Ishikawa (cell line): ENCODE measurements around the gene STAC3.

ENCODE experiments used
- CEBPB ChIP-seq: IDR thresholded peaks from 2 replicates; pipeline ENCODE4 v1.6.1; 2012
- CREB1 ChIP-seq: IDR thresholded peaks from 2 replicates; pipeline ENCODE4 v1.6.1; 2012; ENCODE audit warnings: low read depth
- EGR1 ChIP-seq: IDR thresholded peaks from 2 replicates; pipeline ENCODE4 v1.6.1; 2012
- EP300 ChIP-seq: IDR thresholded peaks from 2 replicates; pipeline ENCODE4 v1.6.1; 2012; ENCODE audit warnings: borderline replicate concordance
- FOXM1 ChIP-seq: IDR thresholded peaks from 2 replicates; pipeline ENCODE4 v1.6.1; 2012; ENCODE audit warnings: low read depth, borderline replicate concordance
- MAX ChIP-seq: IDR thresholded peaks from 2 replicates; pipeline ENCODE4 v1.6.1; 2012
- NFIC ChIP-seq: IDR thresholded peaks from 2 replicates; pipeline ENCODE4 v1.6.1; 2012
- RAD21 ChIP-seq: IDR thresholded peaks from 2 replicates; pipeline ENCODE4 v1.6.1; 2012; ENCODE audit warnings: low read depth
- REST ChIP-seq: IDR thresholded peaks from 2 replicates; pipeline ENCODE4 v1.6.1; 2012; ENCODE audit warnings: low read depth, mild to moderate bottlenecking
- TAF1 ChIP-seq: IDR thresholded peaks from 2 replicates; pipeline ENCODE4 v1.6.1; 2012; ENCODE audit warnings: low read depth, mild to moderate bottlenecking
- TCF12 ChIP-seq: IDR thresholded peaks from 2 replicates; pipeline ENCODE4 v1.6.1; 2012; ENCODE audit warnings: low read depth
- TEAD4 ChIP-seq: IDR thresholded peaks from 2 replicates; pipeline ENCODE4 v1.6.1; 2012
- USF1 ChIP-seq: IDR thresholded peaks from 2 replicates; pipeline ENCODE4 v1.6.1; 2012
- YY1 ChIP-seq: IDR thresholded peaks from 2 replicates; pipeline ENCODE4 v1.6.1; 2012; ENCODE audit warnings: low read depth
- ZBTB7A ChIP-seq: IDR thresholded peaks from 2 replicates; pipeline ENCODE4 v1.6.1; 2012; ENCODE audit warnings: low read depth

Gene STAC3

GRCh38 chr12:57266681-57267080 lies 15.7 kb upstream of the STAC3 start:
- TF ChIP-seq TAF1 (no peak), CEBPB (no peak), NFIC (no peak), EP300 (no peak), EGR1 (no peak), ZBTB7A (no peak), FOXM1 (no peak), RAD21 (no peak), USF1 (no peak), YY1 (no peak), CREB1 (no peak), REST (no peak), MAX (no peak), TCF12 (no peak), TEAD4 (no peak)

- TF ChIP-seq USF1 = no peak
- TF ChIP-seq ZBTB7A = no peak
- TF ChIP-seq EGR1 = no peak
- TF ChIP-seq NFIC = no peak
- TF ChIP-seq EP300 = no peak
- no peak for TF ChIP-seq FOXM1
- TF ChIP-seq REST = no peak
- TF ChIP-seq MAX = no peak
- TF ChIP-seq CREB1 = no peak
- TF ChIP-seq TEAD4 = no peak
- TF ChIP-seq YY1 = no peak
- TF ChIP-seq TCF12 = no peak
- TF ChIP-seq TAF1 = no peak
- no peak for TF ChIP-seq RAD21
- TF ChIP-seq CEBPB = no peak
Observed at GRCh38 chr12:57263096-57263495, 12.1 kb upstream of the STAC3 start.

GRCh38 chr12:57262126-57262822 lies 11.3 kb upstream of the STAC3 start:
- TF ChIP-seq CREB1 (no peak), ZBTB7A (no peak)

GRCh38 chr12:57261428-57261865 lies 10.5 kb upstream of the STAC3 start:
- TF ChIP-seq MAX (no peak), FOXM1 (no peak), NFIC (no peak), ZBTB7A (no peak), YY1 (no peak), TCF12 (no peak), REST (no peak), CEBPB (no peak)

GRCh38 chr12:57260366-57260765 lies 9.4 kb upstream of the STAC3 start:
- no peak for TF ChIP-seq CEBPB
- no peak for TF ChIP-seq TCF12
- TF ChIP-seq REST = no peak
- no peak for TF ChIP-seq FOXM1
- no peak for TF ChIP-seq YY1
- TF ChIP-seq ZBTB7A = no peak
- TF ChIP-seq TAF1 = no peak
- TF ChIP-seq EP300 = no peak
- no peak for TF ChIP-seq CREB1
- TF ChIP-seq NFIC = no peak
